ENCODE data around the gene DDX46.
"Not testable (repeated sequence)": the region's sequence is repeated elsewhere in the genome, so short reads cannot be mapped to it uniquely, and the experiment has no call there.

DDX46 gene

GRCh38 chr5:134845852-134846640, 87.5 kb downstream of the DDX46 start, which contains the start of gene C5orf24:
C5orf24 (plus strand) TSS chr5:134845968; CDS start chr5:134854901, 8,933 bp downstream.
- peak; percentile 72 for DNase-seq

GRCh38 chr5:134846641-134846960, 88.0 kb downstream of the DDX46 start:
- no peak for DNase-seq

GRCh38 chr5:134849434-134849933, 90.9 kb downstream of the DDX46 start:
- DNase-seq: not testable (repeated sequence)

GRCh38 chr5:134851307-134851923, 92.8 kb downstream of the DDX46 start:
- DNase-seq: no peak

GRCh38 chr5:134856465-134856864, 97.9 kb downstream of the DDX46 start:
- DNase-seq: not testable (repeated sequence)

GRCh38 chr5:134857401-134857800, 98.8 kb downstream of the DDX46 start:
- no peak for DNase-seq

GRCh38 chr5:134864707-134865106, 106.1 kb downstream of the DDX46 start:
- no peak for DNase-seq

GRCh38 chr5:134873494-134873893, 114.9 kb downstream of the DDX46 start:
- DNase-seq: no peak

GRCh38 chr5:134873987-134874830, 115.6 kb downstream of the DDX46 start, which contains the start of gene TXNDC15:
TXNDC15 (plus strand) TSS chr5:134874371; CDS start chr5:134874428, 57 bp downstream.
- DNase-seq: peak; percentile 14

GRCh38 chr5:134874831-134875655, 116.5 kb downstream of the DDX46 start:
- DNase-seq: no peak

GRCh38 chr5:134877159-134877558, 118.6 kb downstream of the DDX46 start:
- DNase-seq: no peak

GRCh38 chr5:134878403-134878802, 119.8 kb downstream of the DDX46 start:
- no peak for DNase-seq

- no peak for DNase-seq
Observed at GRCh38 chr5:134879456-134879855, 120.9 kb downstream of the DDX46 start.
